Measurements from ENCODE around the gene ACAN. TPM values are rescaled to one million over a fixed set of nuclear protein-coding genes. Genes with fewer than 3 reads are reported as not detected.

The ACAN gene
- 0.02 TPM for total RNA-seq (2013)
- polyA plus RNA-seq (not detected), polyA minus RNA-seq (not detected in 2 replicates), total RNA-seq (0 to 1.1 (median 0.04) reads per million in 11 experiments)

DNA sequence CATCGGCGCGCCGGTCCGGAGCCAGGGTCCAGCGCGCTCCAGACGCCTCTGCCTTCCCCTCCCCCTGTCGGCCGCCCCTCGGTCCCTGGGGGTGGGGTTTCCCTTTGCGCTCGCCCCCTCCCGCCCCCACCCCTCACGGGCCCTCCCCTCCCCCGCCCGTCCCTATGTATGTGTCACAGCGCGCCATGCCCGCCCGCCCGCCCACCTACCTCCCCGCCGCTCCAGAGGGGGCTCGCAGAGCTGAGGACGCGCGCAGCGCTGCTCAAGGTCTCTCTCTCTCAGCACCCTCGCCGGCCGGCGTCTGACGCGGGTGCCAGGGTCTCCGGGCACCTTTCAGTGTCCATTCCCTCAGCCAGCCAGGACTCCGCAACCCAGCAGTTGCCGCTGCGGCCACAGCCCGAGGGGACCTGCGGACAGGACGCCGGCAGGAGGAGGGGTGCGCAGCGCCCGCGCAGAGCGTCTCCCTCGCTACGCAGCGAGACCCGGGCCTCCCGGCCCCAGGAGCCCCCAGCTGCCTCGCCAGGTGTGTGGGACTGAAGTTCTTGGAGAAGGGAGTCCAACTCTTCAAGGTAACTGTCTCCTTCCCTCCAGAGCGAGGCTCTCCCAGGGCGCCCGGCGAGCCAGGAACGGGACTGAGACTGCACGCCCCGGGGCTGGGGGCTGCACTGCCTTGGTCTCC, at the start of gene ACAN:
TSS of gene ACAN (plus strand) at position 196 of the 679 bp plus-strand sequence. CDS start 32,771 bp downstream, outside the sequence.
- H3K4me3 ChIP-seq (replicated peaks in 1 of 3; ENCODE audit: low read depth in 2 of 3, low read length in 3 of 3) = no peak within 1 kb of the TSS
- H3K4me1 ChIP-seq (ENCODE audit: control insufficient read depth in 1 of 2, insufficient read depth in 2 of 2, low read length in 2 of 2) = no peaks in the 10 kb centered on the region
- no peaks in the 10 kb centered on the region for H3K36me3 ChIP-seq (replicated peaks in 1 of 2; ENCODE audit: control insufficient read depth in 1 of 2, insufficient read depth in 2 of 2, low read length in 2 of 2)
- H3K9ac ChIP-seq (ENCODE audit: insufficient read depth, low read length, poor library complexity, severe bottlenecking) = no peak within 1 kb of the TSS
- WGBS (ENCODE audit: insufficient coverage) = 3% methylated on average over 39 of the region's 61 CpGs
- Mint-ChIP-seq H3K4me3 (peak within 1 kb of the TSS in 1 of 2 donors; percentile 82), H3K27ac (no peak within 1 kb of the TSS), H3K27me3 (ENCODE audit: low read depth in 3 of 3) (peaks cover 50 to 66% (median 53%) of the 10 kb centered on the region in 3 donors), H3K9me3 (peaks cover 0 to 4% (median 2%) of the 10 kb centered on the region in 7 donors), H3K36me3 (peaks cover 0 to 3% of the 10 kb centered on the region in 2 donors), H3K4me1 (peaks cover 2% of the 10 kb centered on the region)
- no peak for DNase-seq
- H3K27me3 ChIP-seq (ENCODE audit: control insufficient read depth in 2 of 2, insufficient read depth in 2 of 2, low read length in 2 of 2) = peaks cover 30 to 47% of the 10 kb centered on the region in 2 donors
- peaks cover 0 to 8% of the 10 kb centered on the region in 2 donors for H3K9me3 ChIP-seq (replicated peaks in 1 of 2; ENCODE audit: control insufficient read depth in 1 of 2, insufficient read depth in 1 of 2, low read length in 2 of 2)
- no peak for TF ChIP-seq CTCF (IDR thresholded peaks at IDR 0.05)
- no peaks in the 10 kb centered on the region for H3K79me2 ChIP-seq (ENCODE audit: insufficient read depth, low read length)
- H3K4me2 ChIP-seq (replicated peaks; ENCODE audit: extremely low read depth, low read length, poor library complexity, severe bottlenecking) = no peak within 1 kb of the TSS
- intact Hi-C loops (cut with micrococcal nuclease) = no loop called here
- H4K20me1 ChIP-seq (ENCODE audit: insufficient read depth, low read length) = no peaks in the 10 kb centered on the region
- no peak within 1 kb of the TSS for H3K27ac ChIP-seq (ENCODE audit: low read depth in 1 of 2, low read length in 2 of 2)
- no peak within 1 kb of the TSS for H2AFZ ChIP-seq (ENCODE audit: insufficient read depth, low read depth, low read length, poor library complexity, severe bottlenecking)

GRCh38 chr15:88756521-88756920, 46.7 kb upstream of the ACAN start:
- H3K4me1 ChIP-seq (ENCODE audit: control insufficient read depth in 1 of 2, insufficient read depth in 2 of 2, low read length in 2 of 2) = no peaks in the 10 kb centered on the region
- no peak overlapping the region for H3K9ac ChIP-seq (ENCODE audit: insufficient read depth, low read length, poor library complexity, severe bottlenecking)
- H3K27ac ChIP-seq (ENCODE audit: low read depth in 1 of 2, low read length in 2 of 2) = no peak overlapping the region
- H3K9me3 ChIP-seq (replicated peaks in 1 of 2; ENCODE audit: control insufficient read depth in 1 of 2, insufficient read depth in 1 of 2, low read length in 2 of 2) = no peaks in the 10 kb centered on the region
- Mint-ChIP-seq H3K27me3 (ENCODE audit: low read depth in 3 of 3) (peaks cover 2 to 22% (median 3%) of the 10 kb centered on the region in 3 donors), H3K9me3 (peaks cover 0 to 3% (median 2%) of the 10 kb centered on the region in 7 donors), H3K4me1 (no peaks in the 10 kb centered on the region), H3K36me3 (no peaks in the 10 kb centered on the region), H3K27ac (no peak overlapping the region), H3K4me3 (no peak overlapping the region)
- no peak overlapping the region for H3K4me2 ChIP-seq (replicated peaks; ENCODE audit: extremely low read depth, low read length, poor library complexity, severe bottlenecking)
- H3K4me3 ChIP-seq (replicated peaks in 1 of 3; ENCODE audit: low read depth in 2 of 3, low read length in 3 of 3) = no peak overlapping the region
- no peaks in the 10 kb centered on the region for H3K79me2 ChIP-seq (ENCODE audit: insufficient read depth, low read length)
- no peaks in the 10 kb centered on the region for H3K36me3 ChIP-seq (replicated peaks in 1 of 2; ENCODE audit: control insufficient read depth in 1 of 2, insufficient read depth in 2 of 2, low read length in 2 of 2)
- intact Hi-C loops (cut with micrococcal nuclease) = no loop called here
- 91% methylated on average over 4 of the region's 4 CpGs for WGBS (ENCODE audit: insufficient coverage)
- no peak overlapping the region for H2AFZ ChIP-seq (ENCODE audit: insufficient read depth, low read depth, low read length, poor library complexity, severe bottlenecking)
- DNase-seq = no peak
- H4K20me1 ChIP-seq (ENCODE audit: insufficient read depth, low read length) = no peaks in the 10 kb centered on the region
- peaks cover 4 to 7% of the 10 kb centered on the region in 2 donors for H3K27me3 ChIP-seq (ENCODE audit: control insufficient read depth in 2 of 2, insufficient read depth in 2 of 2, low read length in 2 of 2)
- no peak for TF ChIP-seq CTCF (IDR thresholded peaks at IDR 0.05)

Measured in CD14-positive monocyte (primary cell).